HG02970 (cell line): ENCODE results near the gene MAB21L1.

Experiments
- ATAC-seq: cut with Tn5 transposase; IDR thresholded peaks from one replicate; pipeline ENCODE4 v1.9.1; 2021; ENCODE audit warnings: mild to moderate bottlenecking, moderate library complexity, moderate number of reproducible peaks; ENCODE audit not compliant: unreplicated experiment, low FRiP score

MAB21L1 gene

GRCh38 chr13:35480346-35480745 lies 3.9 kb upstream of the MAB21L1 start:
- no peak for ATAC-seq

- ATAC-seq: no peak
These were observed 3.2 kb upstream of the MAB21L1 start for GRCh38 chr13:35479706-35480105.

DNA sequence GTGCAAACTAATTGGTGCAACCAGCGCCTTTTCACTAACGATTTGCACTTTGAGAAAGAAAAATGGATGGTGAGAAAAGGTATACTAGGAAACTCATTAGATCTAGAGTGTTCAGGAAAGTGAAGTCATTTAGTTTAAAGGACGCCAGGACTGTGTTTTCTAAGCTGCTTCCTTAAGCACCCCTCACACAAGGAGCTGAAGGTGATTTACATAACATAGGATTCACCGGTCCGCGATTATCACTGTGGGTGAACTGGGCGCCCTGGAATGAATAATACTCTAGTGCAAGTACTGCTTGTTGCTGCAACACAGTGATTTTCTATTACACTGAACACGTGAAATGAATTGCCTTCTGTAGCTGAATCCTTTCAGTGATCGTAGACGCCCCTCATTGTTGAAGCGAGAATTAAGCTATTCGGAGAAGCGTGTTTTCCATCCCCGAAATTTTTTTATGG lies 2.6 kb upstream of the MAB21L1 start:
- ATAC-seq: no peak

DNA sequence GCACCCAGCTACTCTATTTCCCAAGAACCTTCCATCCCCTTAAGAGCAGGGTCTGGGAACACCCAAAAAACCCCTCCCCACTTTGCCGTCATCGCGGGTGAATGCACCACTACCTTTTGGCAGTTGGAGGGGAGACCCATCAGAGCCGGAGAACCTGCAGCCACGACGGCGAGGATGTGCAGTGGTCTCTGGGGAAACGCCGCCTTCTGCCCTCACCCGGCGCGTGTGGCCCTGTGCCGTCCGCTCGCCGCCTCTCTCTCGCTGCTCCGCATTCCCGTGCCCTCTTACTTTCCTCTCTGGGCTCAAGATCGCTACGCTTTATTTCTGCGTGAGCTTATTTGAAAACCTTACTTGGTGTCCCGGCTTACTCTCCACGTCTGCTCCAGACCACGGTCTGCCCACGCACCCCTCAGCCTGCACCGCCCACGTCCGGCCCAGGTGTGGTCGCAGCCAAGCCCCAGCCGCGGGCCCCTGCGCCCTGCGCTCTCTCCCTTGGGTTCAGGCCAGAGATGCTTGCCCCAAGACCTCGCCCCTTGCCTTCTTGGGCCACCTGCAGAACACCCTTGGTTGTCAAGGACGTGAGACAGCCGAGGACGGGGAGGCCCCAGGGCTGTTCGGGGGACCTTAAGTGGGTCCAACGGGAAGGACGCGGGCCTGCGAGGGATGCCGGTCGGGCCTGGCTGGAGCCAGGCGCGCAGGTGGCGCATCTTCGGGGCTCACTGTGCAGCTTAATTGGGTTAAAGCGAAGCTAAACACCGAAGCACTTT lies 2.0 kb upstream of the MAB21L1 start:
- ATAC-seq: no peak

DNA sequence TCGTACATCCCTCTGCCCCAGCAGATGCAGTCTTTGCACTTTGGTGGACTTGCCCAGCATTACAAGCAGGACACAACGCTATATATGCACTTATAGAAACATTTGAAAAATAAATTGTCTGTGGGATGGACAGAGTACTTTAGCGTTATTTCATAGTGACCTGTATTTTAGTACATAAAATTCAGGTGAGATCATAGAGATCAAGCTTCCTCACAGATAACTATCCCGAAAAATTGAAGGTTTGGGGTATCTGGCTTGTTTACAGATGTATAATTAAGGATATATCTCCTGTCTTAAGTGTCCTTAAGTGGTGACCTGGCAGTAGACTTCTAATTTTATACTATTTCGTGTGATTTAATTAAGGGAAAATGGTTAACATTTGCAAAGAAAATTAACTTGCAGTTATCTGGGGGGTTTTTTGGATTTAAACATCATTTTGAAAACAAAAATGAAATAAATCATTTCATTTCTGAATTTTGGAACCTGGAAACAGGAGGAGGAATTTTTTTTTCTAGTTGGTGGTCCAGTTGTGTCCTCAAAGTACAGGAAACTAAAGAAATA lies 977 bp upstream of the MAB21L1 start:
- ATAC-seq: no peak

GRCh38 chr13:35475212-35475959 lies 1.1 kb downstream of the MAB21L1 start:
- no peak for ATAC-seq

DNA sequence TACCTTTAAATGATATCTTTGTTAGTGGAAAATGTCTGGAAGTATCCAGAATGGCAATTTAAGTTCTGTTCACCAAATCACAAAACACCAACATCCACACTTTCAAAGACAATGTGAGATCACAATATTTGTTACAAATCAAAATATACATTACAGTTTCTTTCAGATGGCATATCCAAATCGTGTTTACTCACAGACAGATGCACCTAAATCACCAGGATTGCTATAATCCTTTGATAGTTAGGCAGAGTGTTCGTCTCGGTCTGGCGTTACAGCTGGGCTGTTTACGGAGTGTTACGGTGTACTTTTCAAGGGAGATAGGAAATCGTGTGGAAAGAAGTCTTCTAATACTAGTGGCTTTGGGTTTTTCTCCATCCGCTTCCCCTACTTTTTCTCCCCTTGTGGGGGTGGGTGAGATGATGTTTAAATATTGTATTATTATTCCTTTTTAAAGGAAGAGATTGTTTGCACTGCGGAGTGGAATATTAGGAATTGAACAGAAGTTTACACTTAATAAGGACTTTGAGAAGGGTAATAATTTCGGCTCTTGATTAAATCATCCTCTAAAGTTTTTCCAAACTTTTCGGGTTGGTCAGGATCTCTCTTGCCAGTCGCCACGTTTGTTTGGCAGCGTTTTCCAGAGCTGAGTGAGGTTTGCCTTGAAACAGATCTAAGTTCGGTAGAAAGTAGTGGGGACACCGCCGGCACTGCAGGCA lies 1.8 kb downstream of the MAB21L1 start:
- no peak for ATAC-seq

- ATAC-seq: no peak
These were observed 2.7 kb downstream of the MAB21L1 start for GRCh38 chr13:35473802-35474201.

GRCh38 chr13:35473206-35473775 lies 3.2 kb downstream of the MAB21L1 start:
- no peak for ATAC-seq

DNA sequence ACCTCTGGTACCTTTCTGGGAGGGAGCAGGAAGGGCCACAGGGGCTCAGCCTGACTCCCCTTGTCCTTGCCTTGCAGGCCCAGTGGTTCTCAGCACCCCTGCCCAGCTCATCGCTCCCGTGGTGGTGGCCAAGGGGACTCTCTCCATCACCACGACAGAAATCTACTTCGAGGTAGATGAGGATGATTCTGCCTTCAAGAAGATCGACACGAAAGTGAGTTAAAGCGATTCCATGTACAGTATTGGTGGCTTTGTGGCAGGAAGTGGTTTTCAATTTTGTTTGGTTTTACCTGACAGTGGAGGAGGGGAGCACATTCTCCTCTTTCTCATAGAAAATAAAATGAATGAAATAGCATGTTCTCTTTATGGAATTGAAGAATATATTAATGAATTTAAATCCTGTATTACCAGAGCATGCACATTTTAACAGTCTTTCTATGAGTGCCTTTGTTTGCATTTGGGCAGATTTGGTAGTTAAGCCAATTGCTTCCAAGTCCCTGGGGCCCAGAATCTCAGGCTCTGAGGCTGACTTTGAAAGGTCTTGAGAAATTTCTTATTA lies 4.1 kb downstream of the MAB21L1 start:
- ATAC-seq: no peak

DNA sequence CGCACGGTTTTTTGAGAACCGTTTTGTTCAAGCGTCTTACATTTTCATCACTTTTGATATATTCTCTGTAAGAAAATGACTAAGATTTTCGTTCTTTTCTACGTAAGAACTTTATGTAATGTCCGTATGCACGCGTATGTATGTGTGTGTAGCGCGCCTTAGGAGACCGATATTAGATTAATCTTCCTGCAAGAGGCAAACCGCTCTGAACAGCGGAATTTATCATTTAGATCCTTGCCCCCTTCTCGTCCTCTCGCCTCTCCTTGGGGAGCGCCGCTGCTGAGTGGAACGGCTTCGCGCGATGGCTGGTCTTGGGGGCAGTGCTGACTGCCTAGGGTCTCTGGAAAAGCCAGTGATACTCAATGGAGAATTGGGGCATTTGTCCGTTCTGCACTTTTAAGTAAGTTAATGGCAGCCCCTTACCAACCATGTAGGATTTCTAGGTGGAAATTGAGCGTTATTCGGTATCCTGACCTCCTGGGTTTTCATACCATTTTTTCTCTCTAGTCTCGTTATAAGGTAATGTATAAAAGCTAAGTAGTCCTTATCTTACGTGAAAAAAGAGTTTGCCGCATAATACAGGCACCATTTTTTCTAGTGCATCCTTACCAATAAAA lies 4.7 kb downstream of the MAB21L1 start:
- no peak for ATAC-seq

DNA sequence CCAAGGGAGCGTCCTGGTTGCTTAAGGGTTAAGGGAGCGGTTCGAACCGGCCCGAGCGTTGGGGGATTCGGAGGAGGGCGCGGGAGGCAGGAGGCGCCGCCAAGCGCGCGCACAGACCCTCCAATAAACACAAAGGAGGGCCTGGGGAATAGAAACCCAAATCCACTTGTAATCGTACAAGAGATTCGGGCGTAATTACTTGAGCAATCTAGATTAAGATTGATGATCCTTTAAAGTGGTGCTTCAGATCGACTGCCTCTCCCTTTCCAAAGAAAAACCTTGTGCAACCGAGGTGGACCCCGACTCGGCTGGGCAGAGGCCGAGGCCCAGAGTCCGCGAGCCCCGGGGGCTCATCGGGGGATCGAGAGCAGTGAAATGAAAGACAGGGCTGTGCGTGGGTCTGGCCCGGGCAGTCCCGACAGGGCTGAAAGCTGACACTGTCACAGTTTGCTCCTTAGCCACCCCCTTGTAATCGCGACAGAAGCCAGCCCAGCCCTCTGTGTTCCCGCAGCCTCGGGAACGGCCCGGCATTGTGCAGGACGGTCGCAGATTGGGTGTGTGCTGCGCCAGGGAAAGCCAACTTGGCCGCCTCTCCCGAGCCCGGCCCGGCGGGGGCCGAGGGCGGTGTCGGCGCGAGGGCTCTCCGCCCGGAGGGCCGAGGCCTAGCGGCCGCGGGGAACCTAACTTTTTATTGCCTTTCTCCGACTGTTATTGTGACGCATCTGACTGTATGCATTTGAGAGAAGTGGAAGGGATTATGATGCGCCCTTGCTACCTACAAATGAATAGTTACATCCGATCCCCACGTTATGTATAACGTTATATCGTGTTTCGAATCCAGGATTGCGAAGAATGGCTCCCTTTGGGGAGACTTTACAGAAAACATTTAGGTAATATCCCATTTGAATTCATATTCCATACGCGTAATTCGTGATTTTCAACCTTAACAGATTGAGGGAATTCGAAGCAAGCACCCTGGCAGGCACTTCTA lies 5.5 kb downstream of the MAB21L1 start:
- no peak for ATAC-seq

DNA sequence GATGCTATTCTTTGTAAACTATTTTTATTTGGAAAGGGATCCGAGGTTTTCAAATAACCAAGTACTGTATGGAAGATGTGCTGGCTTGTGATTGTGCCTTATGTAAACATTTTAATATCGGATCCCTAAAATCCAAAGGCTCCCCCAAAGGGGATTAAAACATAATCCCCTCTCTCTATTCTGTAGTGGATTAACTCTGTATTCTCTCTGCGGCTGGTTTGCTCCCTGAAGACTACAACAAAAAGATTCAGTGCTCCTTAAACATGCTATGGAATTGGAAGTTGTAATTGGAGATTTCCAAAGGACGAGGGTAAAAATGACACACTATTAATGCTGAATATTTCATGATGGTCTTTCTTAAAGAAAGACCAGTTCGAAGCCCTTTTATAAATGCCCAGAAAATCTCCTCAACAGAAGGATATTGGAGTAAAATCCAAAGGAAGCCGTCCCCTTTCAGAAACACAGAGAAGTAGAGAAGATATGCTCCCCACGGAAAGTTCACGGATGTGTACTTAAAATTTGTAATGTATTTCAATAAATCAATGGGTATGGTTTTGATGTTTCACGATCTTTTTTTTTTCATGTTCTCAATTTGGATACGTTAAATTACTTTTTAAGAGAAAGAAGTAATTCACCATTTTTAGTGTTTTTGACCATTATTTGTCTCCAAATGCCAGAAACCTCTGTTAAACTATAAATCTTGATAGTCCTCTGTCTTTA lies 6.5 kb downstream of the MAB21L1 start:
- no peak for ATAC-seq

DNA sequence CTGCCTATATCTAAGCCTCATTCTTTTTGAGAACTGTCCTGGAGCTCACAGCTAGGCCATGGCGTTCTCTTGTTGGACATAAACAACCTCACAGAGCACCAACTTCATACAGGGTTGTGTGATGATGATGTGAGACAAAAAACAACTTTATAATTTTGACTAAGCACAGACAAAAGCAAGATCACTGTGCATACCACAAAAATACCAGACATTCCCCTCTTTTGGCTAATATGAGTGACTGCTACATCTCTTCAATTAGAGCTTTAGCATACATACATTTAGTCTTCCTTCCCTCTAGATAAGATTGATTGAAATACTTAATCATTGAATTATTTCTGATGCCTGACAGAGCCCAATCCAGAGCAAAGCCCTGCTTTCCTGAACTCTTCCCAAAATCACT lies 8.3 kb downstream of the MAB21L1 start:
- no peak for ATAC-seq

GRCh38 chr13:35465371-35465770 lies 11.1 kb downstream of the MAB21L1 start:
- no peak for ATAC-seq

DNA sequence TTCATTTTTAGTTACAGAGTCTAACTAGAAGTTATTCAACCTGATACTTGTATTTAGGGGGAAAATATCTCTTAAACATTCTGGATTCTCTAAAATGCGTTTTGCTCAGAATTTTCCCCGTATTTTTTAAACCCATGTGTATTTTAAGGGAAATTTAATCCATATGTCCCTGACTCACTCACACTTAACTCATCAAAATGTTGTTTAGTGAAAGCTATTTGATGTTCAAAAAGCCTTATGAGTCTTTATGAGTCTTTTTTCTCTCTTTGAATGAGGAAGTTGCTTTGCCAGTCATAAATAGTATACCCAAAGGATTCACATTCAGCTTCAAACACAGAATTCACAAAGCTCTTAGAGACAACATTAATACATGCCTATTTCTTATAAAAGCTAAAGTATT lies 16.4 kb downstream of the MAB21L1 start:
- ATAC-seq: no peak

DNA sequence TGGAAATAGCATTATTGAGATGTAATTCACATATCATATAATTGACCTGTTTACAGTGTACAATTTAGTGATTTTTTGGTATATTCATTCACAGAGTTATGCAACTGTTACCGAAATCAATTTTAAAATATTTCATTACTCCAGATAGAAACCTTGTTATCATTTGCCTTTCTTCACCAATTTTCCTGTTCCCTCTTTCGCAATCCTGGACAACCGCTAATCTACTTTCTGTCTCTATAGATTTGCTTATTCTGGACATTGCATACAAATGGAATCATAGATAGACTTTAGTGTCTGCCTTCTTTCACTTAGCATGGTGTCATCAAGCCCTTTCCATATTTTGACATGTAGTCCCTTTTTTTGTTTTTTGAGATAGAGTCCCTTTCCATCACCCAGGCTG lies 19.2 kb downstream of the MAB21L1 start:
- ATAC-seq: no peak

DNA sequence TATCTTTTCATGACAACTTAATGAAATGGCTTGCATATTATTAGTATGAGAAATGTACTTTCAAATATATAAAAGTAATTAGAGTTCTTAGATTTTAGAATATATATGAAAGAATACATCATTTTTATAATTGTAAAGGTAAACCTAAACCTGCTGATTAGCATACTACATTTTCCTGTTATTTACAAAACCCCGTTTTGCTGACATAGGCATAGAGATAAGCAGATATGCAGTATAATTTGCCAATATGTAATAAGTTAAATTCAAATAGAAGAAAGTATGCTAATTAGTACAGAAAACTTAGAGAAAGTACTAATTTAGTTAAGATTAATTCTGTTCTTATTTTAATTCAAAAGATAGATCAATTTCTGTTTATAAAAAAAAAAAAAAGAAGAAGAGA lies 21.5 kb downstream of the MAB21L1 start:
- ATAC-seq: no peak
